Prostate gland (tissue), 2 donors: Measurements from ENCODE around the gene MXI1. TPM values are rescaled to one million over a fixed set of nuclear protein-coding genes. Genes with fewer than 3 reads are reported as not detected.
A peak's percentile ranks its signal among the peaks of the same experiment; 100 is the strongest.
"Not testable (repeated sequence)": the region's sequence is repeated elsewhere in the genome, so short reads cannot be mapped to it uniquely, and the experiment has no call there.

ENCODE experiments used
- DNase-seq: peaks from one replicate; pipeline ENCODE4 v3.0.0-alpha.2; 2019; ENCODE audit warnings: low spot score
- H3K27ac ChIP-seq, 2 donors: fragments of 200-600 bp; sonication (generic); 2 replicates each; pipeline ENCODE4 v1.5.1; 2017 to 2019
- H3K27me3 ChIP-seq: fragments of 200-600 bp; sonication (generic); replicated peaks from 2 replicates; pipeline ENCODE4 v1.5.1; 2019; ENCODE audit not compliant: insufficient read depth
- H3K36me3 ChIP-seq, 2 donors: fragments of 200-600 bp; sonication (generic); 1 replicate in 1 of 2; 2 replicates in 1 of 2; pipeline versions ENCODE4 v1.5.1 to v1.8.1; 2017 to 2019
- H3K4me1 ChIP-seq: fragments of 200-600 bp; sonication (generic); replicated peaks from 2 replicates; pipeline ENCODE4 v1.5.1; 2019
- H3K4me3 ChIP-seq, 2 donors: fragments of 200-600 bp; sonication (generic); 2 replicates each; pipeline ENCODE4 v1.5.1; 2017 to 2019
- H3K9me3 ChIP-seq: fragments of 200-600 bp; sonication (generic); 2 replicates; pipeline ENCODE4 v1.5.1; 2017
- POLR2A ChIP-seq: fragments of 450-650 bp; IDR thresholded peaks from one replicate; pipeline ENCODE4 v1.6.1; 2016; ENCODE audit warnings: antibody characterized with exemption, mild to moderate bottlenecking
- POLR2AphosphoS5 ChIP-seq: sonication (generic); formaldehyde crosslinking; IDR thresholded peaks from one replicate; pipeline ENCODE4 v1.6.1; 2017; ENCODE audit warnings: antibody characterized with exemption
- WGBS: methylation state at CpG from one replicate; pipeline ENCODE4 v1.1.5; 2018; 5-methylcytosine and 5-hydroxymethylcytosine counted together
- intact Hi-C: fragments of 100-400 bp; cut with DNase I; formaldehyde crosslinking; loops from one replicate; pipeline ENCODE4 v1.14.2; 2022
- total RNA-seq, 2 donors: library from RNA; depleted of rRNA; stranded (reverse); fragments of >200 nt; gene quantifications; one replicate each; pipeline ENCODE4 v1.1.0, GENCODE V29; 2016
- TF ChIP-seq, protein P1 (sequence below), 4 experiments: fragments of 200-600 bp in 2 of 4; fragments of 450-650 bp in 2 of 4; sonication (generic) in 2 of 4; IDR thresholded peaks; 1 replicate in 3 of 4; 2 replicates in 1 of 4; pipeline ENCODE4 v1.5.1; 2016 to 2019; ENCODE audit warnings: antibody characterized with exemption in 4 of 4, mild to moderate bottlenecking in 2 of 4, moderate library complexity in 2 of 4

The MXI1 gene
- total RNA-seq, 2 donors from 2014 or later: 36.3 to 83.3 TPM

DNA sequence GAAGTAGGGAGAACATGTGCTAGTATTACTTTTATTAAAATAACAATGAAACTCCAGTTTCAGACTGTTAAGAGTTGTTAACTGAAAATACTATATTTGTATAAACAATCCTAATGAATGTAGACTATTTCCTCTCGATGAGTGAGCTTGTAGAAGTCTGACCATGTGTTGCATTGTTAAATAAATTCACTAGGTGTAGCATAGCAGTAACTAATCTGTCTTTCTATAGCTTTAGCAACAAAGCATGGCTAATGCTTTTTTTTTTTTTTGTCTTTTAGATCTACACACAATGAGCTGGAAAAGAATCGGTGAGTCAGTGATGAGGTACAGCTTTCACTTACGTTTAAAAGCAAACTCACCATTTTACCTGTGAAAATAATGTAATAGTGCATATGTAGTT is 37.1 kb downstream of the MXI1 start:
- peaks cover 2% of the 10 kb centered on the region for H3K4me1 ChIP-seq
- no peaks in the 10 kb centered on the region for H3K36me3 ChIP-seq
- intact Hi-C loops: no loop called here
- DNase-seq: no peak
- H3K27ac ChIP-seq: no peak overlapping the region
- TF ChIP-seq POLR2AphosphoS5 (no peak), POLR2A (no peak)
- TF ChIP-seq, protein P1, sequence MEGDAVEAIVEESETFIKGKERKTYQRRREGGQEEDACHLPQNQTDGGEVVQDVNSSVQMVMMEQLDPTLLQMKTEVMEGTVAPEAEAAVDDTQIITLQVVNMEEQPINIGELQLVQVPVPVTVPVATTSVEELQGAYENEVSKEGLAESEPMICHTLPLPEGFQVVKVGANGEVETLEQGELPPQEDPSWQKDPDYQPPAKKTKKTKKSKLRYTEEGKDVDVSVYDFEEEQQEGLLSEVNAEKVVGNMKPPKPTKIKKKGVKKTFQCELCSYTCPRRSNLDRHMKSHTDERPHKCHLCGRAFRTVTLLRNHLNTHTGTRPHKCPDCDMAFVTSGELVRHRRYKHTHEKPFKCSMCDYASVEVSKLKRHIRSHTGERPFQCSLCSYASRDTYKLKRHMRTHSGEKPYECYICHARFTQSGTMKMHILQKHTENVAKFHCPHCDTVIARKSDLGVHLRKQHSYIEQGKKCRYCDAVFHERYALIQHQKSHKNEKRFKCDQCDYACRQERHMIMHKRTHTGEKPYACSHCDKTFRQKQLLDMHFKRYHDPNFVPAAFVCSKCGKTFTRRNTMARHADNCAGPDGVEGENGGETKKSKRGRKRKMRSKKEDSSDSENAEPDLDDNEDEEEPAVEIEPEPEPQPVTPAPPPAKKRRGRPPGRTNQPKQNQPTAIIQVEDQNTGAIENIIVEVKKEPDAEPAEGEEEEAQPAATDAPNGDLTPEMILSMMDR (IDR thresholded peaks at IDR 0.05): no peak
- WGBS: 78% methylated on average over 3 of the region's 3 CpGs
- no peak overlapping the region for H3K4me3 ChIP-seq
- H3K9me3 ChIP-seq: no peaks in the 10 kb centered on the region
- no peaks in the 10 kb centered on the region for H3K27me3 ChIP-seq

DNA sequence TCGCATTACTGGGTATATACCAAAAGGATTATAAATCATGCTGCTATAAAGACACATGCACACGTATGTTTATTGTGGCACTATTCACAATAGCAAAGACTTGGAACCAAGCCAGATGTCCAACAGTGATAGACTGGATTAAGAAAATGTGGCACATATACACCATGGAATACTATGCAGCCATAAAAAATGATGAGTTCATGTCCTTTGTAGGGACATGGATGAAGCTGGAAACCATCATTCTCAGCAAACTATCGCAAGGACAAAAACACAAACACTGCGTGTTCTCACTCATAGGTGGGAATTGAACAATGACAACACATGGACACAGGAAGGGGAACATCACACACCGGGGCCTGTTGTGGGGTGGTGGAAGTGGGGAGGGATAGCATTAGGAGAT is 40.4 kb downstream of the MXI1 start:
- not testable (repeated sequence) for H3K4me1 ChIP-seq
- 74% methylated on average over 5 of the region's 5 CpGs for WGBS

DNA sequence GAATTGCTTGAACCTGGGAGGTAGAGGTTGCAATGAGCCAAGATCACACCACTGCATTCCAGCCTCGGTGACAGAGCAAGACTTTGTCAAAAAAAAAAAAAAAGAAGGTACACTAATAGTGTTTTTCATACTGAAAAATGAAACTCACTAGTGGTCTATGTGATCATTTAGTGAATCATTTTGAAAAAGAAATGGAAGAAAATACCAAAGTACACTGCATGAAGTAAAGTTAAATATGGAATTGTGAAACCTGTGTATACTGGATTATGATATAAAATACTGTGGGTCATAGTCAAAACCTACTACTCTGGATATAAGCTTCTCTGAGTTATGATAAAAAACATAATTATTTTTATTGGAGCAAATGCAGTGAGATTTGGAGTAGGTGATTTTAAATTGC is 42.1 kb downstream of the MXI1 start:
- H3K4me1 ChIP-seq, intact Hi-C loops, DNase-seq, H3K36me3 ChIP-seq, H3K4me3 ChIP-seq, H3K9me3 ChIP-seq, H3K27ac ChIP-seq, H3K27me3 ChIP-seq: not testable (repeated sequence)
- WGBS: 87% methylated on average over 1 of the region's 1 CpG

More for the DNA sequence above, 40.4 kb downstream of the MXI1 start:
- H3K36me3 ChIP-seq, H3K4me3 ChIP-seq, DNase-seq, H3K27me3 ChIP-seq, H3K9me3 ChIP-seq, H3K27ac ChIP-seq, intact Hi-C loops: not testable (repeated sequence)

DNA sequence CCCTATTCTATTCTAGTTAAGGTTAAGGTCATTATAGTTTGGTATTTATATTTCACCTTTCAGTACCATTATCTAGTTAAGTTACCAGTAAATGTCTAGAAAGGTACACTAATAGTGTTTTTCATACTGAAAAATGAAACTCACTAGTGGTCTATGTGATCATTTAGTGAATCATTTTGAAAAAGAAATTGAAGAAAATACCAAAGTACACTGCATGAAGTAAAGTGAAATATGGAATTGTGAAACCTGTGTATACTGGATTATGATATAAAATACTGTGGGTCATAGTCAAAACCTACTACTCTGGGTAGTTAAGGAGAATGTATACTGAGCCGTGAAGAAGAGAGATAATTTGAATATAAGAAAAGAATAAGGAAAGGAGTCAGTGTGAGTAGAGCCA is 44.0 kb downstream of the MXI1 start:
- peak overlapping the region in 1 of 2 donors; percentile 9 for H3K27ac ChIP-seq
- H3K4me1 ChIP-seq, H3K9me3 ChIP-seq, intact Hi-C loops, H3K27me3 ChIP-seq, H3K36me3 ChIP-seq, DNase-seq, H3K4me3 ChIP-seq: not testable (repeated sequence)
- 70% methylated on average over 1 of the region's 1 CpG for WGBS

DNA sequence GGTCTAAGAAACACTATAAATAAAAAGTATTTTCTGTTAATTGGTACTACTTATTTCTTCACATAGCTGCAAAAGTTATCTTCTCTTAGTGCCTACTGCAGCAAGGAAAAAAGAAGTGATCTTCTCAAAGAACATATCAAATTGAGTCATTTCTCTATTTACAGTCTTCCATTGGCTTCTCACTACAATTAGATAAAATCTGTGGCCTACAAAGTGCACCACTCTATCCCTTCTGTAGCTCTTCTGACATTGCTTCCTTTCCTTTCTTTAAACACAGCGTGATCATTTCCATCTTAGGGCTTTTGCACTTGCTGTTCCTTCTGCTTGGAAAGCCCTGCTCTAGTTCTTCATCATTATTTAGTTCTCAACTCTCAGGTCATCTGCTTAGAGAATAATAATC is 44.7 kb downstream of the MXI1 start:
- Histone ChIP-seq H3K36me3 (no peaks in the 10 kb centered on the region), H3K4me1 (no peaks in the 10 kb centered on the region), H3K27ac (no peak overlapping the region), H3K4me3 (no peak overlapping the region), H3K27me3 (no peaks in the 10 kb centered on the region), H3K9me3 (no peaks in the 10 kb centered on the region)
- WGBS: 61% methylated on average over 1 of the region's 1 CpG
- no peak for TF ChIP-seq POLR2A
- TF ChIP-seq, protein P1 (IDR thresholded peaks at IDR 0.05): no peak
- TF ChIP-seq POLR2AphosphoS5: peak; percentile 24
- intact Hi-C loops: no loop called here
- no peak for DNase-seq

DNA sequence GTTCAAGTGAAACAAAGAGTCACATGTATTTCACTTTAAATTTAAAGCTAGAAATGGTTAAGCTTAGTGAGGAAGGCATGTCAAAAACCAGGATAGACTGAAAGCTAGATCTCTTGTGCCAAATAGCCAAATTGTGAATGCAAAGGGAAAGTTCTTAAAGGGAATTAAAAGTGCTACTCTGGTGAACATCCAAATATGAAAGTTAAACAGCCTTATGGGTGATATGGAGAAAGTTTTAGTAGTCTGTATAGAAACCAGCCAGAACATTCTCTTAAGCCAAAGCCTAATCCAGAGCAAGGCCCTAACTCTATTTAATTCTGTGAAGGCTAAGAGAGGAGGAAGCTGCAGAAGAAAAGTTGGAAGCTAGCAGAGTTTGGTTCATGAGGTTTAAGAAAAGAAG is 47.1 kb downstream of the MXI1 start:
- TF ChIP-seq POLR2A (no peak), POLR2AphosphoS5 (no peak)
- TF ChIP-seq, protein P1 (IDR thresholded peaks at IDR 0.05): no peak
- no peak for DNase-seq
- Histone ChIP-seq H3K4me3 (no peak overlapping the region), H3K27ac (no peak overlapping the region), H3K9me3 (no peaks in the 10 kb centered on the region), H3K36me3 (no peaks in the 10 kb centered on the region), H3K27me3 (no peaks in the 10 kb centered on the region), H3K4me1 (no peaks in the 10 kb centered on the region)
- intact Hi-C loops: no loop called here

DNA sequence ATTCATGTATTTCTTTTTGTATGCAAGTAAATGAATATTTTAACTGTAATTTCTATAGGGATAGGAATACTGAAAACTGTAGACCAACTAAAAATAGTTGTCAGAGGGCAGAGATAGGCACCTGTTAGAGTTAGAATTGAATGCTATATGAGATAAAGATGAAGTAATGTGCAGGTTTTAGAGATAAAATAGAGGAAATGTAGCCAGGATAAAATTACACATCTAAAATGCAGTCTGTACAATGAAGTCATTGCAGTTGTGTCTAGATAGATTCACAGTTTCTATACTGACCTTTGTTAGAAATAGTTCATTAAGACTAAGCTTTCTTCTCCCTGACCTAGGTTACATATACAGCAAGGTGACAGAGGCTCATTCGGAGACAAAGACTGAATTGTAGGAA is 51.1 kb downstream of the MXI1 start:
- Histone ChIP-seq H3K4me1 (no peaks in the 10 kb centered on the region), H3K9me3 (no peaks in the 10 kb centered on the region), H3K36me3 (no peaks in the 10 kb centered on the region), H3K27ac (no peak overlapping the region), H3K27me3 (no peaks in the 10 kb centered on the region), H3K4me3 (no peak overlapping the region)
- WGBS: 75% methylated on average over 1 of the region's 1 CpG
- TF ChIP-seq, protein P1 (IDR thresholded peaks at IDR 0.05): no peak
- TF ChIP-seq POLR2A: no peak
- TF ChIP-seq POLR2AphosphoS5: no peak
- no peak for DNase-seq
- intact Hi-C loops: no loop called here
